Measurements from ENCODE around the gene MPL.

The MPL gene

DNA sequence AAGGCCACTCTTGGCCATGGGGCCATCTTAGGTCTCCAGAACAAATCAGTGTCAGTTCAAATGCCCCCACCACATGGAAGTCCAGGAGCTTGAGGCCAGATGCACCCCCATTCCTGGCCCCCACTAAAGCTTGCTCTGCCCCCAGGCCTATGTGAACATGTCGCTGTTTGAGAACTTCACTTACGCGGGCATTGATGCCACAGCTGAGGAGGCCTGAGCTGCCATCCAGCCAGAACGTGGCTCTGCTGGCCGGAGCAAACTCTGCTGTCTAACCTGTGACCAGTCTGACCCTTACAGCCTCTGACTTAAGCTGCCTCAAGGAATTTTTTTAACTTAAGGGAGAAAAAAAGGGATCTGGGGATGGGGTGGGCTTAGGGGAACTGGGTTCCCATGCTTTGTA is 15.1 kb upstream of the MPL start:
- H3K79me2 ChIP-seq (ENCODE audit: control insufficient read depth, low read length), result no peaks in the 10 kb centered on the region
- H3F3A ChIP-seq (ENCODE audit: control insufficient read depth, insufficient read depth), result no peaks in the 10 kb centered on the region
- no peaks in the 10 kb centered on the region for H3K9me2 ChIP-seq (replicated peaks; ENCODE audit: control insufficient read depth, low read length)
- H3K36me3 ChIP-seq (ENCODE audit: control insufficient read depth, low read length), result no peaks in the 10 kb centered on the region
- no peaks in the 10 kb centered on the region for H3K27me3 ChIP-seq (ENCODE audit: control insufficient read depth, low read length)
- no peaks in the 10 kb centered on the region for H4K20me1 ChIP-seq (ENCODE audit: control insufficient read depth, insufficient read depth, low read depth, low read length)
- peaks cover 10% of the 10 kb centered on the region for H3K9me3 ChIP-seq (ENCODE audit: control insufficient read depth, insufficient read depth, low read length)
- TF ChIP-seq, protein P1, sequence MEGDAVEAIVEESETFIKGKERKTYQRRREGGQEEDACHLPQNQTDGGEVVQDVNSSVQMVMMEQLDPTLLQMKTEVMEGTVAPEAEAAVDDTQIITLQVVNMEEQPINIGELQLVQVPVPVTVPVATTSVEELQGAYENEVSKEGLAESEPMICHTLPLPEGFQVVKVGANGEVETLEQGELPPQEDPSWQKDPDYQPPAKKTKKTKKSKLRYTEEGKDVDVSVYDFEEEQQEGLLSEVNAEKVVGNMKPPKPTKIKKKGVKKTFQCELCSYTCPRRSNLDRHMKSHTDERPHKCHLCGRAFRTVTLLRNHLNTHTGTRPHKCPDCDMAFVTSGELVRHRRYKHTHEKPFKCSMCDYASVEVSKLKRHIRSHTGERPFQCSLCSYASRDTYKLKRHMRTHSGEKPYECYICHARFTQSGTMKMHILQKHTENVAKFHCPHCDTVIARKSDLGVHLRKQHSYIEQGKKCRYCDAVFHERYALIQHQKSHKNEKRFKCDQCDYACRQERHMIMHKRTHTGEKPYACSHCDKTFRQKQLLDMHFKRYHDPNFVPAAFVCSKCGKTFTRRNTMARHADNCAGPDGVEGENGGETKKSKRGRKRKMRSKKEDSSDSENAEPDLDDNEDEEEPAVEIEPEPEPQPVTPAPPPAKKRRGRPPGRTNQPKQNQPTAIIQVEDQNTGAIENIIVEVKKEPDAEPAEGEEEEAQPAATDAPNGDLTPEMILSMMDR (IDR thresholded peaks at IDR 0.05; ENCODE audit: low read depth, low read length, poor library complexity, severe bottlenecking), result no peak
- TF ChIP-seq EZH2phosphoT487 (IDR thresholded peaks at IDR 0.05; ENCODE audit: borderline replicate concordance, low read length), result no peak
- H3K4me1 ChIP-seq (ENCODE audit: control insufficient read depth, low read length), result no peaks in the 10 kb centered on the region
- H3K27ac ChIP-seq (ENCODE audit: low read depth, low read length), result no peak overlapping the region
- H3K4me2 ChIP-seq (ENCODE audit: low read length), result no peak overlapping the region
- H3K4me3 ChIP-seq (ENCODE audit: low read length), result no peak overlapping the region

DNA sequence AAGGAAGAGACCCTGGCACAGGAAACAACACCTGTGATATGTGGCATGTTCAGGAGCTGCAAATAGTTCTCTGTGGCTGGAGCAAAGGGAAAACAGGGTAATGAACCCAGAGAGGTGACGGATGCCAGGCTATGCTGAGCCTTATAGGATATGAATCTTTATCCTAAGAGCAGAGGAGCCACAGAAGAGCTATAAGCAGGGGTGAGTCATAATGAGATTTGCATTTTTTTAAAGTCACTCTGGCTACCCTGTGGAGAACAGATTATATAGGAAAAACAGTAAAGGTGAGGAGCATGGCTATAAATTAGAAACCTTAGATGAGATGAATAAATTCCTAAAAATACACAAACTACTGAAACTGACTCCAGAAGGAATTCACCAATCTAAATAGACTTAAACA is 12.8 kb upstream of the MPL start:
- Histone ChIP-seq H3K9me2 (replicated peaks; ENCODE audit: control insufficient read depth, low read length) (no peaks in the 10 kb centered on the region), H3K4me3 (ENCODE audit: low read length) (no peak overlapping the region), H3F3A (ENCODE audit: control insufficient read depth, insufficient read depth) (no peaks in the 10 kb centered on the region), H3K36me3 (ENCODE audit: control insufficient read depth, low read length) (no peaks in the 10 kb centered on the region), H3K27me3 (ENCODE audit: control insufficient read depth, low read length) (no peaks in the 10 kb centered on the region), H3K27ac (ENCODE audit: low read depth, low read length) (no peak overlapping the region), H3K9me3 (ENCODE audit: control insufficient read depth, insufficient read depth, low read length) (peaks cover 17% of the 10 kb centered on the region), H4K20me1 (ENCODE audit: control insufficient read depth, insufficient read depth, low read depth, low read length) (no peaks in the 10 kb centered on the region), H3K4me1 (ENCODE audit: control insufficient read depth, low read length) (no peaks in the 10 kb centered on the region), H3K4me2 (ENCODE audit: low read length) (no peak overlapping the region), H3K79me2 (ENCODE audit: control insufficient read depth, low read length) (no peaks in the 10 kb centered on the region)
- no peak for TF ChIP-seq EZH2phosphoT487 (IDR thresholded peaks at IDR 0.05; ENCODE audit: borderline replicate concordance, low read length)
- TF ChIP-seq, protein P1 (IDR thresholded peaks at IDR 0.05; ENCODE audit: low read depth, low read length, poor library complexity, severe bottlenecking), result no peak

DNA sequence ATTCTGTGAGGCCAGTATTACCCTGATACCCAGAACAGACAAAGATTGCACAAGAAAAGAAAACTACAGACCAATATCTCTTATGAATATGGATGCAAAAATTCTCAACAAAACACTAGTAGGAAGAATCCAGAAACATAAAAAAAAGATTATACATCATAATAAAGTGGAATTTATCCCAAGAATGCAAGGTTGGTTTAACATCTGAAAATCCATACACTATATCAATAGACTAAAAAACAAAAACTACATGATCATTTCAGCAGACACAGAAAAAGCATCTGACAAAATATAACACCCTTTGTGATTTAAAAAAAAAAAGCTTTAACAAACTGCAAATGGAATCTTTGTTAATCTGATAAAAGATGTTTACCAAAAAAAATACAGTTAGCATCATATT is 12.2 kb upstream of the MPL start:
- no peak overlapping the region for H3K4me2 ChIP-seq (ENCODE audit: low read length)
- H3K9me2 ChIP-seq (replicated peaks; ENCODE audit: control insufficient read depth, low read length), result no peaks in the 10 kb centered on the region
- no peak for TF ChIP-seq EZH2phosphoT487 (IDR thresholded peaks at IDR 0.05; ENCODE audit: borderline replicate concordance, low read length)
- TF ChIP-seq, protein P1 (IDR thresholded peaks at IDR 0.05; ENCODE audit: low read depth, low read length, poor library complexity, severe bottlenecking), result no peak

More for the DNA sequence above, 12.2 kb upstream of the MPL start:
- no peaks in the 10 kb centered on the region for H3K4me1 ChIP-seq (ENCODE audit: control insufficient read depth, low read length)
- no peak overlapping the region for H3K4me3 ChIP-seq (ENCODE audit: low read length)
- no peaks in the 10 kb centered on the region for H3F3A ChIP-seq (ENCODE audit: control insufficient read depth, insufficient read depth)
- H3K9me3 ChIP-seq (ENCODE audit: control insufficient read depth, insufficient read depth, low read length), result peaks cover 17% of the 10 kb centered on the region
- no peaks in the 10 kb centered on the region for H3K36me3 ChIP-seq (ENCODE audit: control insufficient read depth, low read length)
- no peaks in the 10 kb centered on the region for H3K27me3 ChIP-seq (ENCODE audit: control insufficient read depth, low read length)
- no peaks in the 10 kb centered on the region for H4K20me1 ChIP-seq (ENCODE audit: control insufficient read depth, insufficient read depth, low read depth, low read length)
- H3K79me2 ChIP-seq (ENCODE audit: control insufficient read depth, low read length), result no peaks in the 10 kb centered on the region
- no peak overlapping the region for H3K27ac ChIP-seq (ENCODE audit: low read depth, low read length)

Data from DOHH2 (cell line).